AG04450 (cell line): ENCODE measurements around the gene NOL4L. TPM values are rescaled to one million over a fixed set of nuclear protein-coding genes. Genes with fewer than 3 reads are reported as not detected.

ENCODE experiments used
- CTCF ChIA-PET: fragments of 300-600, 350-600 bp; formaldehyde crosslinking; extraction: SDS; loops from one replicate; lab custom pipeline; 2022; ENCODE audit warnings: antibody characterized with exemption, inconsistent platforms; lab: Charles Lee
- POLR2A ChIA-PET: fragments of 350-600 bp; formaldehyde crosslinking; extraction: SDS; loops from one replicate; lab custom pipeline; 2021; ENCODE audit warnings: antibody characterized with exemption, inconsistent platforms; lab: Yijun Ruan, JAX
- DNase-seq: peaks from one replicate; pipeline ENCODE4 v3.0.0-alpha.2; 2011; ENCODE audit warnings: low read depth, low spot score
- H3K27ac ChIP-seq: one replicate; pipeline ENCODE4 v1.5.1; 2012; ENCODE audit warnings: low read depth, low read length, control low read depth
- H3K27me3 ChIP-seq: one replicate; pipeline ENCODE4 v1.6.0; 2012; ENCODE audit warnings: low read length; ENCODE audit not compliant: control insufficient read depth, insufficient read depth
- H3K4me3 ChIP-seq: 2 replicates; pipeline ENCODE4 v1.5.1; 2011; ENCODE audit warnings: mild to moderate bottlenecking, low read depth, low read length, control low read depth
- H3K9me3 ChIP-seq: 2 replicates; pipeline ENCODE4 v1.5.1; 2012; ENCODE audit warnings: low read length; ENCODE audit not compliant: control insufficient read depth, insufficient read depth
- CTCF ChIP-seq: IDR thresholded peaks from 2 replicates; pipeline ENCODE4 v1.5.1; 2011; ENCODE audit warnings: low read depth, low read length, control low read depth, inconsistent platforms
- polyA plus RNA-seq: library from polyadenylated mRNA; depleted of rRNA; stranded (reverse); fragments of >200 nt; gene quantifications from 2 replicates; pipeline ENCODE4 v1.2.3, GENCODE V29; 2011

NOL4L gene
- polyA plus RNA-seq, 1 experiment: 6.7 TPM

GRCh38 chr20:32488066-32488838 lies 96.9 kb downstream of the NOL4L start:
- no peak for TF ChIP-seq CTCF
- ChIA-PET CTCF (no interaction called here), POLR2A (no interaction called here)
- Histone ChIP-seq H3K4me3 (no peak overlapping the region), H3K27ac (no peak overlapping the region), H3K27me3 (peaks cover 2% of the 10 kb centered on the region), H3K9me3 (no peaks in the 10 kb centered on the region; the same call in none of the 2 replicates)
- DNase-seq: no peak

- ChIA-PET POLR2A (no interaction called here), CTCF (no interaction called here)
- Histone ChIP-seq H3K27me3 (peaks cover 2% of the 10 kb centered on the region), H3K4me3 (no peak overlapping the region), H3K27ac (no peak overlapping the region), H3K9me3 (no peaks in the 10 kb centered on the region; the same call in none of the 2 replicates)
- no peak for TF ChIP-seq CTCF
- no peak for DNase-seq
These were observed 97.8 kb downstream of the NOL4L start for GRCh38 chr20:32487381-32487780.

GRCh38 chr20:32485770-32486478 lies 99.2 kb downstream of the NOL4L start:
- Histone ChIP-seq H3K9me3 (no peaks in the 10 kb centered on the region; the same call in none of the 2 replicates), H3K4me3 (no peak overlapping the region), H3K27ac (no peak overlapping the region), H3K27me3 (peaks cover 2% of the 10 kb centered on the region)
- CTCF ChIA-PET: interaction anchor here (0.7 to 2.5 kb wide), 8 partner anchors 12 to 167 kb away, joined by 3 to 14 read pairs (median 4); no protein-coding TSS in a partner anchor
- POLR2A ChIA-PET: interaction anchor here (0.6 kb wide), 3 partner anchors 223 to 971 kb away, joined by 3 to 9 read pairs (median 3); partner anchors contain the start of gene HM13
- no peak for TF ChIP-seq CTCF
- no peak for DNase-seq

GRCh38 chr20:32484958-32485769 lies 100.0 kb downstream of the NOL4L start:
- peak overlapping the region; percentile 61 for H3K27ac ChIP-seq
- peak; percentile 89 for TF ChIP-seq CTCF

More at GRCh38 chr20:32484958-32485769, 100.0 kb downstream of the NOL4L start:
- H3K9me3 ChIP-seq: no peaks in the 10 kb centered on the region; the same call in none of the 2 replicates
- ChIA-PET CTCF (interaction anchor here (0.5 to 2.5 kb wide), 12 partner anchors 11 to 350 kb away, joined by 3 to 15 read pairs (median 4); no protein-coding TSS in a partner anchor), POLR2A (interaction anchor here (0.6 to 2.1 kb wide), 4 partner anchors 10 to 971 kb away, joined by 3 to 14 read pairs (median 10); partner anchors contain the start of gene HM13)
- H3K4me3 ChIP-seq: peak overlapping the region; percentile 69
- no peak for DNase-seq
- H3K27me3 ChIP-seq: peaks cover 2% of the 10 kb centered on the region
